ENCODE results near the gene ZNF785. TPM values are rescaled to one million over a fixed set of nuclear protein-coding genes. Genes with fewer than 3 reads are reported as not detected.
"Not testable (repeated sequence)": the region's sequence is repeated elsewhere in the genome, so short reads cannot be mapped to it uniquely, and the experiment has no call there.

Gene ZNF785
- 2.9 TPM for polyA plus RNA-seq

- Mint-ChIP-seq H3K27me3 (no peaks in the 10 kb centered on the region), H3K4me1 (peaks cover 12 to 18% (median 12%) of the 10 kb centered on the region in 3 donors), H3K36me3 (no peaks in the 10 kb centered on the region)
Observed at GRCh38 chr16:30585400-30586191, at the start of gene ZNF785. ZNF785 (minus strand) TSS chr16:30585697; CDS start chr16:30585611, 86 bp downstream.

GRCh38 chr16:30633526-30633925 lies 48.0 kb upstream of the ZNF785 start:
- Mint-ChIP-seq H3K4me3 (peak overlapping the region; percentile 80 to 96 (median 95)), H3K36me3 (peaks cover 2% of the 10 kb centered on the region), H3K9me3 (no peaks in the 10 kb centered on the region), H3K27me3 (no peaks in the 10 kb centered on the region), H3K4me1 (peaks cover 14 to 18% (median 18%) of the 10 kb centered on the region in 3 donors), H3K27ac (peak overlapping the region; percentile 84 to 99 (median 99))

More at GRCh38 chr16:30585400-30586191, at the start of gene ZNF785:
- Mint-ChIP-seq H3K27ac (peak within 1 kb of the TSS; percentile 44 to 95 (median 93)), H3K4me3 (peak within 1 kb of the TSS; percentile 88 to 96 (median 95)), H3K9me3 (no peaks in the 10 kb centered on the region)

DNA sequence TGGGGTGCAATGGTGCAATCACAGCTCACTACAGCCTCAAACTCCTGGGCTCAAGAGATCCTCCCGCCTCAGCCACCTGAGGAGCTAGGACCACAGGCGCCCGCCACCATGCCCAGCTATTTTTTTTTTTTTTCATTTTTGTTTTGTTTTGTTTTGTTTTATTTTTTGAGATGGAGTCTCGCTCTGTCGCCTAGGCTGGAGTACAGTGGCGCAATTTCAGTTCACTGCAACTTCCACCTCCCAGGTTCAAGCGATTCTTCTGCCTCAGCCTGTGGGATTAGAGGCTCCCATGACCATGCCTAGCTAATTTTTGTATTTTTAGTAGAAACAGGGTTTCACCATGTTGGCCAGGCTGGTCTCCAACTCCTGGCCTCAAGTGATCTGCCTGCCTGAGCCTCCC lies 47.0 kb upstream of the ZNF785 start:
- H3K27ac Mint-ChIP-seq, H3K4me3 Mint-ChIP-seq, H3K36me3 Mint-ChIP-seq, H3K27me3 Mint-ChIP-seq, H3K9me3 Mint-ChIP-seq: not testable (repeated sequence)
- H3K4me1 Mint-ChIP-seq, result peaks cover 14 to 18% (median 16%) of the 10 kb centered on the region in 3 donors

DNA sequence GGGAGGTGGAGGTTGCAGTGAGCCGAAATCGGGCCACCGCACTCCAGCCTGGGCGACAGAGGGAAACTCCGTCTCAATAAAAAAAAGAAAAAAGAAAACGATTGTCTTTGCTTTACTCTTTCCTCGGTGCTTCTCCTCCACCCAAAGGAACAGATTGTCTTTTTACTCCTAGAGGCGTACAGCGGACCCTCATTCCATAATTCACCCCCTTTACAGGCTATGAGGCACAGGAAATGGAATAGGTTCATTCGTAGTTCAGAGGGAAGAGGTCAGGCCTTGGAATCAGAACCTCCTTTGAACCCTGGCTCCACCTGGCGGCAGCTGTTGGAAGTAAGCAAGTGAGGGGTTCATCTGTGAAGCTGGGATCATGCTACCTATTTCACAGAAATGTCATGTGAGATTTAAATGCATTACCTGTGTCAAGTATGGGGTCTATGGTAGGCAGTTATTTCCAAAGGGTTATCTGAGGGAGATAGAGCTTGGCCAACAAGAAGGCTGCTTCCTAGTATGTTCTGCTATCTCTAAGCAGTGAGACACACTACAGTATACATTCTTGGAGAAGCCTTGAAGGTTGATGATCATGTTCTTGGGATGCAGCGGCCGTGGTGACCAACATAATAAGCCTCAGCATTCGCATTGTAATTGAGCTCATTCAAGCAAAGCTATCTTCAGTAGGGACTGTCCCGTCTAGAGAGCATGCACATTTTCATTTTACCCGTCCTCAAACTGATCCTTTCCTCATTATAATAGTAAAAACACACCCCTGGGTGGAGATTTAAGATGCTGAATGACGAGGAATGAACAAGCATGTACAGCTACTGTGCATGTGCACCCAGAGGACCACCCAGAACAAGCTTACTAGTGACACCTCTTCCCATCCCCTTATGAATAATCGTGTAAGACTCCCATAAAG lies 43.4 kb upstream of the ZNF785 start:
- peak overlapping the region; percentile 56 to 95 (median 82) for H3K4me3 Mint-ChIP-seq
- peaks cover 2% of the 10 kb centered on the region for H3K27me3 Mint-ChIP-seq
- H3K27ac Mint-ChIP-seq, result peak overlapping the region in 2 of 3 donors; percentile 27 to 36
- peaks cover 2% of the 10 kb centered on the region for H3K36me3 Mint-ChIP-seq
- peaks cover 4 to 6% (median 5%) of the 10 kb centered on the region in 3 donors for H3K4me1 Mint-ChIP-seq
- H3K9me3 Mint-ChIP-seq, result no peaks in the 10 kb centered on the region

GRCh38 chr16:30626236-30626635 lies 40.7 kb upstream of the ZNF785 start:
- Mint-ChIP-seq H3K4me1 (peaks cover 4 to 6% (median 5%) of the 10 kb centered on the region in 3 donors), H3K4me3 (peak overlapping the region in 1 of 4 donors; percentile 27), H3K36me3 (peaks cover 2% of the 10 kb centered on the region), H3K9me3 (no peaks in the 10 kb centered on the region), H3K27me3 (peaks cover 9% of the 10 kb centered on the region), H3K27ac (no peak overlapping the region)

DNA sequence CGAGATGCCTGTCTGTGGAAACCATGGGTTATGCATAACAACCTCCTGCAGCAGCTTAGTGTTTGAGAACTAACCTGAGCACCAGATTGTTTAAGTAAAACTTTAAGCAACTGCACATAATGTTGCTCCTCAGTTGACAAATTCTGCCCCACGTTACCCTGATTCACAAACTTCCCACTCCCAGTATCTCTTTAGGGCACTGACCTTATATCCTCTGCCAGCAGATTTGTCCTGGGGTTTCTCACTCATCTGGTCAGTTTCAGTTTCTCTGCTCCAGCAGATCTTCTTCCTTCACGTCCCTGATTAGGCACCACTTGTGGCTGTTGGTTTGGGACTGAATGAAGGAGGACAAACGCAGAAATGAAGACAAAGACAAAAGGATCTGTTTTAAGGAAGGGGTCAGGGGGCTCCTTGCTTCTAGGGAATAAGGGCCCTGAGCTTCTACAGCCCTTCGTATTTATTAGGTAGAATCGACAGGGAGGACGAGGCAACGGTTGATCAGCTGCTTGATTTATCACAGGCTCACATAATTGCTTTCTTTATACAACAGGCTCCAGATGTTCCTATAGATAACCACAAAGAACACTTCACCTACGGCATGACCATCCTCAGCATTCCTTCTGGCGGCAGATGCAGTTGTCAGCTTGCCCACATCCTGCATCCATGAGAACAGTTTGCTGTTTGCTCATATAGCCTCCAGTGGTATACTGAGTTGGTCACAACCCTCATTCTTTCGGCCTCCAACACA lies 38.2 kb upstream of the ZNF785 start:
- H3K36me3 Mint-ChIP-seq, result peaks cover 3% of the 10 kb centered on the region
- peak overlapping the region in 1 of 4 donors; percentile 53 for H3K4me3 Mint-ChIP-seq
- H3K27ac Mint-ChIP-seq, result no peak overlapping the region

GRCh38 chr16:30622455-30623032 lies 37.0 kb upstream of the ZNF785 start:
- no peak overlapping the region for H3K27ac Mint-ChIP-seq
- H3K4me1 Mint-ChIP-seq, result no peaks in the 10 kb centered on the region
- H3K9me3 Mint-ChIP-seq, result no peaks in the 10 kb centered on the region
- peaks cover 16% of the 10 kb centered on the region for H3K27me3 Mint-ChIP-seq
- no peak overlapping the region for H3K4me3 Mint-ChIP-seq
- peaks cover 1% of the 10 kb centered on the region for H3K36me3 Mint-ChIP-seq

More for the DNA sequence above, 38.2 kb upstream of the ZNF785 start:
- H3K27me3 Mint-ChIP-seq, result peaks cover 15% of the 10 kb centered on the region
- no peaks in the 10 kb centered on the region for H3K9me3 Mint-ChIP-seq
- peaks cover 2 to 3% (median 2%) of the 10 kb centered on the region in 3 donors for H3K4me1 Mint-ChIP-seq

DNA sequence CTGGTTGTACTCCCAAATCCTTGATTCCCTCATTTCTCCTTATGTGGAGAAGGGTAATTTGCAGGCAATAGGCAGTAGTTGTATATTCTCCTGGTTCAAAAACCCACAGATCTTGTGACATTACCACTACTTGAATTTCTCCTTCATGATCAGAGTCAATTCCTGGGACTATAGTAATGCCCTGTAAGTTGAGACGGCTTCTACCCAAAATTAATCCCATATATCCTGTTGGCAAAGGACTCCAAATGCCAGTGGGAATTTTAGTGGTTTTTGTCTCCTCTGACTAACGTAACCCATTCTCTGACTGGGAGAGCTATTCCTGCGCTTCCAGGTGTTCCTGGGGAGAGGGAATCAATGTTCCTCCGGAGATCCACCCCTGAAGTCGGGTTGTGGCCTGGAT lies 36.3 kb upstream of the ZNF785 start:
- Mint-ChIP-seq H3K36me3 (peaks cover 1% of the 10 kb centered on the region), H3K4me1 (no peaks in the 10 kb centered on the region), H3K9me3 (no peaks in the 10 kb centered on the region), H3K27me3 (peaks cover 16% of the 10 kb centered on the region), H3K27ac (peak overlapping the region in 1 of 3 donors; percentile 31), H3K4me3 (no peak overlapping the region)

DNA sequence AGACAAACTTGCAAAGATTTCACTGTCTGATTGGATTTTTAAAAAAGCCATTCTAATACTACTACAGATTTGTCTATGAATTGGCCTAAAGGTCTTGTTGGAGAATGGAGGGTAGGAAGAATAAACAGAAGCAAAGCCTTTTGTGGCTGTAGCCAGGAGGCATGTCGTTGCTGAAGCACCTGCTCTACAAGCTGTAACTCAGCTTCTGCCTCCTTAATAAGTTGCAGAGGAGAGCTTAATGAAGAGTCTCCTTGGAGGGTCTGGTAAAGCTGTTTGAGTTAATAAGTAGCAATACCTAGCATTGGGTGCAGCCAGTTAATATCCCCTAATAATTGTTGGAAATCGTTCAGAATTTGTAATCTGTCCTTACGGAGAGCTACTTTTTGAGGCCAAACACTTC lies 34.7 kb upstream of the ZNF785 start:
- H3K4me3 Mint-ChIP-seq, result no peak overlapping the region
- H3K4me1 Mint-ChIP-seq, result peaks cover 0 to 3% (median 0%) of the 10 kb centered on the region in 3 donors
- H3K9me3 Mint-ChIP-seq, result no peaks in the 10 kb centered on the region
- H3K27ac Mint-ChIP-seq, result no peak overlapping the region
- H3K27me3 Mint-ChIP-seq, result peaks cover 16% of the 10 kb centered on the region
- peaks cover 1% of the 10 kb centered on the region for H3K36me3 Mint-ChIP-seq

- Mint-ChIP-seq H3K4me3 (no peak overlapping the region), H3K9me3 (no peaks in the 10 kb centered on the region), H3K27me3 (peaks cover 15% of the 10 kb centered on the region), H3K27ac (no peak overlapping the region), H3K4me1 (peaks cover 0 to 3% (median 0%) of the 10 kb centered on the region in 3 donors), H3K36me3 (peaks cover 1% of the 10 kb centered on the region)
Observed at GRCh38 chr16:30619638-30620037, 34.1 kb upstream of the ZNF785 start.

DNA sequence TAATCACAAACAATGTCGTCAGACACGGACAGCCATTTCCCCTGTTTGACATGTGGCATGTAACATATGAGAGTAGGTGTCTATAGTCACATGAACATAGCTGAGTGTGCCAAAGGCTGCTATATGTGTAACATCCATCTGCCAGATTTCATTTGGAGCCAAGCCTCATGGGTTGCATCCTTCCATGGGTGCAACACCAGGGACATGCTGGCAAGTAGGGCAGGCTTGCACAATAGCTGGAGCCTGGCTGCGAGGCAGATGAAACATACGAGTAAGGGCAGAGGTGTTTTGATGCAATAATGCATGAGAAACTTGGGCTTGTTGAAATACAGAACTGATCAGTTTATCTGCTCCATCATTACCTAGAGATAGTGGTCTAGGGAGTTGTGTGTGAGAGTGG lies 33.7 kb upstream of the ZNF785 start:
- Mint-ChIP-seq H3K27ac (no peak overlapping the region), H3K4me1 (peaks cover 0 to 3% (median 1%) of the 10 kb centered on the region in 3 donors), H3K36me3 (peaks cover 1% of the 10 kb centered on the region), H3K4me3 (no peak overlapping the region), H3K9me3 (no peaks in the 10 kb centered on the region), H3K27me3 (peaks cover 14% of the 10 kb centered on the region)

GRCh38 chr16:30615358-30616091 lies 30.0 kb upstream of the ZNF785 start:
- Mint-ChIP-seq H3K9me3 (no peaks in the 10 kb centered on the region), H3K27ac (no peak overlapping the region), H3K4me3 (no peak overlapping the region), H3K27me3 (peaks cover 4% of the 10 kb centered on the region), H3K4me1 (peaks cover 6 to 9% (median 7%) of the 10 kb centered on the region in 3 donors), H3K36me3 (peaks cover 1% of the 10 kb centered on the region)

DNA sequence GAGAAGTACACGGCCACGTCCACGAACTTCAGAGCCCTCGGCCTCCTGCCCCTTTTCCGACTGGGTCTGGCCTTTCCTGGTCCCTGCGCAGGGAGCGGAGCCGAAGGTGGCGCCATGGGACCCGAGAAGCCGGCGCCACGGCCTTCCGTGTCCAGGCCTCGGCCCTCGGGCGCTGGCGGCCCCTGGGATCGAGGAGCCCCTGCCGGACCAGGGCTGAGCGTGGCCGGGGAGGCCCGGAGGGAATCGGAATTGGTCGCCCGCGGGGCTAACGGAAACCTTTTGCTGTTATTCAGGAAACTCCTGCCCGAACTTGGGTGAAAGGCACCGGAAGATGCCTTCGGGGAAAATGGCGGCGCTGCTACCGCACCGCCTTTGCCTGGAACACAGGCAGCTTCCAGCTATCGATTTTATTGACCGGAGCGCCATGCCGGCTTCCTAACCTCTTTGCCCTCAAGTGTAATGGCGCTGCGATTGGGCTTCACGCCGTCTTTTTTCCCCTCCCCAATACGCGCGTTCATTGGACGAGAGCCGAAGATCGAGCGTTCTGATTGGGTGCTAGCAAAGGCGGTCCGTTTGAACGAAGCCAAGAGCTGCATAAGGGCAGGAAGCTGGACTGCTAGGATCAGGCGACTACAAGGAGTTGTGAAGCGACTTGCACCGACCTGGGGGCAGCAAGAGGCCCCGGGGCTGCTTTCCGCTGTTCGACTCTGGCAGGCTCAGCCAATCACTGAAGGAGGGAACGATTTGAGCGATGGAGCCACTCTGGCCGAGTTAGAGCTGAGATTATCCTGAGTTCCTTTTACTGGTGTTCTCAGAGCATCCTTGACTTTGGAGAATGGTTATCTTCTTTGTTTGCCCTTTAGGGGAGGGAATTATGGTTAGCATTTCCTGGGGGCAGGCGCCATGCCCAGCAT lies 24.7 kb upstream of the ZNF785 start, which contains the start of gene ZNF689:
TSS of gene ZNF689 (minus strand) at position 464 of the 914 bp plus-strand sequence. CDS start at position 116, 348 bp downstream.
- Mint-ChIP-seq H3K4me3 (peak within 1 kb of the TSS; percentile 93 to 99 (median 98)), H3K36me3 (no peaks in the 10 kb centered on the region), H3K9me3 (no peaks in the 10 kb centered on the region), H3K27ac (peak within 1 kb of the TSS; percentile 90 to 98 (median 98)), H3K27me3 (no peaks in the 10 kb centered on the region), H3K4me1 (peaks cover 12 to 16% (median 14%) of the 10 kb centered on the region in 3 donors)

All from IgD-negative memory B cell (primary cell).